Nephron (organoid): ENCODE data around the gene CHN2.

ENCODE experiments used
- H3K27ac Mint-ChIP-seq, 3 experiments: 2 replicates each; pipeline ENCODE4 v1.8.0; 2020; ENCODE audit warnings: mixed read lengths in 3 of 3, mild to moderate bottlenecking in 2 of 3, moderate library complexity in 1 of 3
- H3K27me3 Mint-ChIP-seq: 2 replicates; pipeline ENCODE4 v1.8.0; 2021; ENCODE audit warnings: low read depth, mild to moderate bottlenecking, moderate library complexity, mixed read lengths
- H3K36me3 Mint-ChIP-seq: 2 replicates; pipeline ENCODE4 v1.8.0; 2020; ENCODE audit warnings: low read depth, mixed read lengths
- H3K4me1 Mint-ChIP-seq: 2 replicates; pipeline ENCODE4 v1.8.0; 2020; ENCODE audit warnings: mixed read lengths
- H3K4me3 Mint-ChIP-seq, 3 experiments: 2 replicates each; pipeline ENCODE4 v1.8.0; 2020; ENCODE audit warnings: mild to moderate bottlenecking in 3 of 3, mixed read lengths in 3 of 3, moderate library complexity in 2 of 3
- H3K9me3 Mint-ChIP-seq: 2 replicates; pipeline ENCODE4 v1.8.0; 2020; ENCODE audit warnings: mixed read lengths
- CTCF ChIP-seq, 3 experiments: fragments of 200-600 bp; sonication (generic); IDR thresholded peaks; one replicate each; pipeline ENCODE4 v1.5.0; 2021; ENCODE audit warnings: antibody characterized with exemption in 3 of 3; ENCODE audit not compliant: unreplicated experiment in 3 of 3

The CHN2 gene

GRCh38 chr7:29291723-29292618 lies 97.4 kb downstream of the CHN2 start:
- Mint-ChIP-seq H3K36me3 (no peaks in the 10 kb centered on the region), H3K9me3 (no peaks in the 10 kb centered on the region), H3K4me1 (peaks cover 39% of the 10 kb centered on the region), H3K4me3 (no peak overlapping the region), H3K27me3 (peaks cover 10% of the 10 kb centered on the region), H3K27ac (peak overlapping the region in 1 of 3 experiments; percentile 4)
- TF ChIP-seq CTCF (IDR thresholded peaks at IDR 0.05; ENCODE audit: unreplicated experiment in 3 of 3): no peak

GRCh38 chr7:29292886-29293658 lies 98.5 kb downstream of the CHN2 start:
- no peaks in the 10 kb centered on the region for H3K36me3 Mint-ChIP-seq
- H3K4me1 Mint-ChIP-seq: peaks cover 39% of the 10 kb centered on the region
- no peaks in the 10 kb centered on the region for H3K9me3 Mint-ChIP-seq
- H3K27ac Mint-ChIP-seq: peak overlapping the region in 1 of 3 experiments; percentile 63
- H3K4me3 Mint-ChIP-seq: no peak overlapping the region
- H3K27me3 Mint-ChIP-seq: peaks cover 10% of the 10 kb centered on the region
- TF ChIP-seq CTCF (IDR thresholded peaks at IDR 0.05; ENCODE audit: unreplicated experiment in 3 of 3): no peak

GRCh38 chr7:29296421-29296820 lies 101.8 kb downstream of the CHN2 start:
- no peak for TF ChIP-seq CTCF (IDR thresholded peaks at IDR 0.05; ENCODE audit: unreplicated experiment in 3 of 3)
- H3K9me3 Mint-ChIP-seq: no peaks in the 10 kb centered on the region
- H3K36me3 Mint-ChIP-seq: no peaks in the 10 kb centered on the region
- H3K27ac Mint-ChIP-seq: no peak overlapping the region
- H3K27me3 Mint-ChIP-seq: peaks cover 10% of the 10 kb centered on the region
- H3K4me3 Mint-ChIP-seq: no peak overlapping the region
- peaks cover 33% of the 10 kb centered on the region for H3K4me1 Mint-ChIP-seq

- H3K27me3 Mint-ChIP-seq: peaks cover 13% of the 10 kb centered on the region
- no peaks in the 10 kb centered on the region for H3K36me3 Mint-ChIP-seq
- no peak overlapping the region for H3K27ac Mint-ChIP-seq
- no peak overlapping the region for H3K4me3 Mint-ChIP-seq
- H3K9me3 Mint-ChIP-seq: no peaks in the 10 kb centered on the region
- peaks cover 28% of the 10 kb centered on the region for H3K4me1 Mint-ChIP-seq
- no peak for TF ChIP-seq CTCF (IDR thresholded peaks at IDR 0.05; ENCODE audit: unreplicated experiment in 3 of 3)
Measured at GRCh38 chr7:29297194-29297890, 102.8 kb downstream of the CHN2 start.

- H3K9me3 Mint-ChIP-seq: no peaks in the 10 kb centered on the region
- H3K36me3 Mint-ChIP-seq: no peaks in the 10 kb centered on the region
- peaks cover 29% of the 10 kb centered on the region for H3K4me1 Mint-ChIP-seq
- no peak overlapping the region for H3K27ac Mint-ChIP-seq
- no peak overlapping the region for H3K4me3 Mint-ChIP-seq
- TF ChIP-seq CTCF (IDR thresholded peaks at IDR 0.05; ENCODE audit: unreplicated experiment in 3 of 3): no peak
- peaks cover 13% of the 10 kb centered on the region for H3K27me3 Mint-ChIP-seq
Measured at GRCh38 chr7:29299086-29299485, 104.5 kb downstream of the CHN2 start.
